GM12801 (cell line): ENCODE results near the gene TTC3.

Experiments
- CTCF ChIP-seq: IDR thresholded peaks from one replicate; pipeline ENCODE4 v1.5.1; 2011; ENCODE audit warnings: control low read depth; ENCODE audit not compliant: insufficient read length; ENCODE audit errors: extremely low read depth

TTC3 gene

GRCh38 chr21:37227071-37228002, 154.3 kb downstream of the TTC3 start:
- TF ChIP-seq CTCF = no peak

- TF ChIP-seq CTCF = no peak
These were observed 154.9 kb downstream of the TTC3 start for GRCh38 chr21:37228003-37228400.

GRCh38 chr21:37230632-37231248, 157.7 kb downstream of the TTC3 start:
- no peak for TF ChIP-seq CTCF

- TF ChIP-seq CTCF = no peak
These were observed 158.2 kb downstream of the TTC3 start for GRCh38 chr21:37231249-37231645.

GRCh38 chr21:37231671-37232070, 158.6 kb downstream of the TTC3 start:
- no peak for TF ChIP-seq CTCF

GRCh38 chr21:37232274-37233018, 159.4 kb downstream of the TTC3 start:
- TF ChIP-seq CTCF = no peak

- no peak for TF ChIP-seq CTCF
These were observed 160.6 kb downstream of the TTC3 start for GRCh38 chr21:37233551-37234146.
